GM18508 (cell line): ENCODE results near the gene STMN3.
"Not testable (repeated sequence)": the region's sequence is repeated elsewhere in the genome, so short reads cannot be mapped to it uniquely, and the experiment has no call there.

Source experiments
- ATAC-seq: cut with Tn5 transposase; IDR thresholded peaks from one replicate; pipeline ENCODE4 v1.9.1; 2021; ENCODE audit warnings: moderate number of reproducible peaks; ENCODE audit not compliant: insufficient read depth, unreplicated experiment

Gene STMN3

DNA sequence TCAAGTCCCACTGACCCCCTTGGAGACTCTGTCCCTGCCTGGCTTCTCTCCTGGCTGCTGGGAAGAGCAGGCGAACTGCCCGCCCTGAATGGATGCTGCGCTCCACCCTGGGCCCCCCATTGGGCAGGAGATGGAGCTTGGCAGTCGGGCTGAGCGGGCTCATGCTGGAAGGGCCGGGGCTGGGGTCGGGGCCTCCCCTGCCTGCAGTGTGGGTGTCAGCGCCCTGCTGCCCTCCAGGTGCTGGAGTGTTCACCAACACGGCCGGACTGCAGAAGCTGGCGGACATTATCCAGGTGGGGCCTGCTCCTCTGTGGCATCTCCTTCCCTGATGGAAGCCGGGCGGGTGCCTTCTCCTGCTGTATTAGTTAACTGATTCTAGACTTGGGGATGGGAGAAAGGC is 27.2 kb upstream of the STMN3 start:
- no peak for ATAC-seq

DNA sequence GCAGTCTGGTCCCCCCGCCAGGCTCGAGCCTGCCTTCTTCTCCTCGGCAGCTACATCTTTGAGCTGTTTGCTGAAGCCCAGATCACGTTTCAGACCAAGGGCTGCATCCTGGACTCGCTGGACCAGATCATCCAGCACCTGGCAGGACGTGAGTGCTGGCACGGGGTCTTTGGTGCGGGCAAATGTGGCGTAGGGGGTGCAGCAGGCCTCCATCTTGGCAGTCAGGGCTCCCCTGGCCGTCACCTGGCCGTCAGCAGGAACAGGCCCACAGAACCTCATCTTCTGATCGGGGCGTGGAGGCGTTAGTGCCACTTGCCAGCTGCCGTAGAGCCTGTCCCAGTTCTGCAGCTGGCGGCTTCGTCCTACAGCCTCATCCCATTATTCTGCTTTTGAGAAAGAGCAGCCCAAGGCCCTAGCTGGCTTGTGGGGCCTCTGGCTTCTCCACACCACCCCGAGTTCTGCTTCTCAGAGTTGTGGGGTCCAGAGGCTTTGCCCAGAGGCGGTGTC is 26.6 kb upstream of the STMN3 start:
- ATAC-seq: no peak

GRCh38 chr20:63678667-63679465 is 25.6 kb upstream of the STMN3 start:
- no peak for ATAC-seq

- no peak for ATAC-seq
Measured at GRCh38 chr20:63678071-63678470, 24.8 kb upstream of the STMN3 start.

DNA sequence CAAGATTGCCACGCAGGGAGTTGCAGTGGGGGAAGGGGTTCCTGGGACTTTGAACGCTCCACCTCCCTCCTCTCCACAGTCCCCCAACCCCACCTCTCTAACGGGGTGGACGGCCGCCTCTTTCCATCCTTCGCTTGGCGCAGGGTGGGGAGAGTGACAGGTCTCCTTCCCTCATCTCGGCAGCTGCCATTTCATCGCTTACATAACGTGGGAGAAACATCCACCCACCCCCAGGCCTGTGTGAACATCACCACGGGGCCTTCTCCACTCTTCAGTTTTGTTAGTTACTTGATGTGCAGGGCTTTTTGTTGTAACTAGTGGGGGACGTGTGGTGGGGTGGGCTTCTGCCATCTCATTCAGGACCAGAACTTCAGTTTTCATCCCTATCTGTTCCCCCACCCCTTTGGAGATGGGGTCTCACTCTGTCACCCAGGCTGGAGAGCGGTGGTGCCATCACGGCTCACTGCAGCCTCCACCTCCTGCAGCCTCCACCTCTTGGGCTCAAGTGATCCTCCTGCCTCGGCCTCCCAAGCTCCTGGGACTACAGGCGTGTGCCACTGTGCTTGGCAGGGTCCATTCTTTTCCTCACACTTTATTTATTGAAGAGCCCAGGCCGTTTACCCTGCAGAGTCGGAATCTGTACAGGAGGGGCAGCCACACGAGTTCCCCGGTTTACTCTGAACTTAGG is 22.6 kb upstream of the STMN3 start:
- no peak for ATAC-seq

DNA sequence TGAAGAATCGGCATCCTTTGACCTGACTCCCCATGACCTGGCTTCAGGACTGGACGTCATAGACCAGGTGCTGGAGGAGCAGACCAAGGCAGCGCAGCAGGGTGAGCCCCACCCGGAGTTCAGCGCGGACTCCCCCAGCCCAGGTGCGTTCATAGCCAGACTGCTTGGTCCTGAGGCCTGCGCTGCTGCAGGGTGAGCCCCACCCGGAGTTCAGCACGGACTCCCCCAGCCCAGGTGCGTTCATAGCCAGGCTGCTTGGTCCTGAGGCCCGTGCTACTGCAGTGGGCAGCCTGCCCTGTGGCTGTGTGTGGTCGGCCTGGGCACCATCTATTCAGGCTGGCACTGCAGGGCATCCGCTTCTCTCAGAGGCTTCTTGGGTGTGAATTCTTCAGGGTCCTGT is 20.7 kb upstream of the STMN3 start:
- no peak for ATAC-seq

- ATAC-seq: no peak
Measured at GRCh38 chr20:63672666-63673065, 19.4 kb upstream of the STMN3 start.

DNA sequence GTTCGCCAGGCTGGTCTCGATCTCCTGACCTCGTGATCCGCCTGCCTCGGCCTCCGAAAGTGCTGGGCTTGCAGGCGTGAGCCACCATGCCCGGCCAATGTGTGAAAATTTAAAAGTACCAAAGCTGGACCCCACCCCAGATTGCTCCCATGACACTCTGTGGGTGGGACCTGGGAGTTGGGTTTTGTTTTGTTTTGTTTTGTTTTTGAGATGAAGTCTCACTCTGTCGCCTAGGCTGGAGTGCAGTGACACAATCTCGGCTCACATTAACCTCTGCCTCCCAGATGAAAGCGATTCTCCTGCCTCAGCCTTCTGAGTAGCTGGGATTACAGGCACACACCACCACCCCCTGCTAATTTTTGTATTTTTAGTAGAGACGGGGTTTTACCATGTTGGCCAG is 18.5 kb upstream of the STMN3 start:
- not testable (repeated sequence) for ATAC-seq

- ATAC-seq: no peak
Measured at GRCh38 chr20:63668351-63668750, 15.1 kb upstream of the STMN3 start.

GRCh38 chr20:63667858-63668257 is 14.6 kb upstream of the STMN3 start:
- ATAC-seq: no peak

GRCh38 chr20:63665708-63666107 is 12.5 kb upstream of the STMN3 start:
- ATAC-seq: no peak

DNA sequence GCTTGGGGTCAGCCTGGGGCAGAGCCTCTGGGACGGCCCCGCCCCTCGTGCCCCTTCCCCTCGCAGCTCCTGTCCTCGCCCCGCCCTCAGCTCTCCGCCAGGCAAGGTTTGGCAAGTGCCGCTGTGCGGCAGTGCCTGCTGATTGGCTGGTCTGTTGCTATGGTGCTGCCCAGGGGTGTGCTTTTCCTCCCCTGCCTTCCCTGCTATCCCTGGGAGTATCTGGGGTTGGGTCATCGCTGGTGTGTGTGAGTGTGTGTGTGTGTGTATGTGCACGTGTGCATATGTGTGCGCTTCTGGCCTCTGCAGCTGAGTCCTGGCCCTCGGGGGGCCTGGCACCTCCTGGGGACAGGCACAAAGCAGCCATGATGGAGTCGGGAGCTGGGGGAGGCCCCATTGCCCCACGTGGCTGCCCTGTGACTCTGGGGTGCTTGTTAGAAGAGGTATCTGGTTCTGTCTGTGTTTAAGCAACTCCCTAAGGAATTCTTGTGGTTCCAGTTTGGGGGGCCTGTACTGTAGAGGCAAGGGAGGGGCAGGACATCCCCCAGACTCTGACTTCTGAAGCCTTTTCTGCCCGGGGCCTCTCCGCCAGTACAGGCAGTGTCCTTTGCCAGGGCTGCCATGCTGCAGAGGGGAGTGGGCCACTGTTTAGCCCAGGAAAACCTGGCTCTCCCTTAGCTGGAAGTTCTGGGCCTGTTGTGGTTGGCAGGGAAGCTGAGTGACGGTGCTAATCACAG is 11.8 kb upstream of the STMN3 start:
- no peak for ATAC-seq

DNA sequence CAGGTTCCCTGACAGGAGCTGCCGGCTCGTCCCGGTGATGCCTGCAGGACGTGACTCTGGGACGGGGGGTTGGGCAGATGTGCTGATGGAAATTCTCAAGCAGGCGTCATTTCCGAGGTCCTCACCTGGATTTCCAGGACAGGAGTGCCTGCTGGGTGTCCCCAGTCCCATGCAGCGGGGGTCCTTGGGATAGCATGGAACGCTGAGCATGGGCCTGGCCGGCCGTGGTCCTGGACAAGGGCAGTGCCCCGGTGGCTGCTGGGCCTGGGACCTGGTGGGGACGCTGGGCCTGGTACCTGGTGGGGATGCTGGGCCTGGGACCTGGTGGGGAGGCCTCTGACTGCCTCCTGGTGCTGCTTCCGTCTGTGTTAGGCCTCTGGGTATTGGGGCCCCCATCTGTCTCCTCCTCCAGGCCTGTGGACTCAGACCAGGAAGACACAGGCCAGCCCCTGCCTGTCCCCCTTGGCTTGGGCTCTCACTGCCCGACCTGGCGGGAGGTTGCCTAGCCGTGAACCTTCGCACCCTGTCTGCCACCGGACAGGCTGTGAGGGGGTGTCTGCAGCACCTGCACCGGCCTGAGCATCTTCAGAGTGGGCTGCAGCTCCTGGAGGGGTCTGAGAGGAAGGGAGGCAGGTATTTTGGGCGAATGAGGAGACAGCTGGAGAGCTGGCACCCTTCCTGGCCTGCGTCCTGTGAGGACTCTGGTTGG is 11.1 kb upstream of the STMN3 start:
- ATAC-seq: no peak

GRCh38 chr20:63663332-63664066 is 10.3 kb upstream of the STMN3 start:
- no peak for ATAC-seq

DNA sequence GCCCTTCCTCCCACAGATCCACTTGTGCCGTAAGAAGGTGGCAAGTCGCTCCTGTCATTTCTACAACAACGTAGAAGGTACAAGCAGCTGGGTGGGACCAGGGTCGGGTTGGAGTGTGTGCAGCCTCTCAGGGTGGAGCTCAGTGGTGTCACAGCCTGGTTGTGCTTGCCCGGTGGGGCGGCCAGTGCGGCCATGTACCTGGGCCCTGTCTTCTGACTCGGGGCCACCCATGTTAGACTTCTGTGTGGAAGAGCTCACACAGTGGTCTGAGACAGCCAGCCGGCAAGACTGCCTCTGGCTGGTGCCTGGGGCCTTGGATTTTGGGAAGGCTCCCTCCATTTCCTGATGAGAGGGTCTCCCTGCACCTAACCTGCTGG is 9.6 kb upstream of the STMN3 start:
- no peak for ATAC-seq

DNA sequence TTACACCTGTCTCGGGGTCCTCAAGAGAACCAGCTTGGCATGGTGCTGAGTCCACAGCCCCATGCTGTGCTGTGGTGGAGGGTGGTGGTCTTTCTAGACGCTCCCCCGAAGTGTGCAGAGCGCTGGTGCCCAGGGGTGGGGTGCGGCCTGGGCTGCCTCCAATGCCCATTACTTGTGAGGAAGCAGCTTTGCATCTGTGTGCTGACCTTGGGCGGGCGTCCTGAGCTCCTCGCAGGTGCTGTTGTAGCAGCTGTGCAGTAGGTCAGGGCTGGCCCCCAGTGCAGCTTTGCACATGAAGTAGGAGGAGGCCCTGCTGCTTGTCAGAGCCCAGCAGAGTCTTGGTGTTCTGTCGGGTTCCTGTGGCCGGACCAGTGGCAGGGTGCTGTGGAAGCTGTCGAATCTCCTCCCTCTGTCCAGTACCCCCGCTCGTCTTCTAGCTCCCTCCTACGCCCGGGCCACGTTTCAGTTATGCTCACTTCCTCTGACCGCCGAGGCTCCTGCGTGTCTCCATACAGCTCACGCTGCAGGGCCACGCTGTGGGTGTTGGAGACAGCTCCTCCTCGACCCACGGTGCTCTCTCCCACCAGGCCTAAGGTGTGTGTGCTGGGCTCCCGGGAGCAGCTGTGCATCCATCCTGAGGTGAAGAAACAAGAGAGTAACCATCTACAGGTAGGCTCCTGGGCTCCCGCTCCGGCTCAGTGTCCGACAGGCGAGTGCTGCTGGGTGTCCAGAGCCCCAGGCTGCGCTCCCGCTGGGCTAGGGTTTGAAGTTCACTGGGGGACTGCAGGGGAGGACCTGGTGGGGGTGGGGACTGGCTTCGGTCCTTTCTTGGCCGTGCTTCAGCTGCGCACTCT is 9.0 kb upstream of the STMN3 start:
- no peak for ATAC-seq

GRCh38 chr20:63661108-63661507 is 7.9 kb upstream of the STMN3 start:
- no peak for ATAC-seq

- ATAC-seq: no peak
Measured at GRCh38 chr20:63660622-63661021, 7.4 kb upstream of the STMN3 start.

- ATAC-seq: not testable (repeated sequence)
Measured at GRCh38 chr20:63660174-63660573, 7.0 kb upstream of the STMN3 start.
